Neural crest cell (in vitro differentiated cells): ENCODE data around the gene DSCAM. TPM values are rescaled to one million over a fixed set of nuclear protein-coding genes. Genes with fewer than 3 reads are reported as not detected.
A peak's percentile ranks its signal among the peaks of the same experiment; 100 is the strongest.

ENCODE experiments used
- DNase-seq: peaks from one replicate; pipeline ENCODE4 v3.0.0; 2021; ENCODE audit warnings: low read depth, mixed read lengths, low spot score
- H3K27ac Mint-ChIP-seq: one replicate; pipeline ENCODE4 v1.8.0; 2021; ENCODE audit warnings: mild to moderate bottlenecking, mixed read lengths; ENCODE audit not compliant: unreplicated experiment
- H3K27me3 Mint-ChIP-seq: 2 replicates; pipeline ENCODE4 v1.8.0; 2021; ENCODE audit warnings: low read depth, mild to moderate bottlenecking, mixed read lengths
- H3K36me3 Mint-ChIP-seq: 2 replicates; pipeline ENCODE4 v1.8.0; 2021; ENCODE audit warnings: low read depth, mild to moderate bottlenecking, mixed read lengths
- H3K4me1 Mint-ChIP-seq: 2 replicates; pipeline ENCODE4 v1.8.0; 2021; ENCODE audit warnings: mixed read lengths
- H3K4me3 Mint-ChIP-seq: one replicate; pipeline ENCODE4 v1.8.0; 2021; ENCODE audit warnings: mild to moderate bottlenecking, mixed read lengths
- H3K9me3 Mint-ChIP-seq: 2 replicates; pipeline ENCODE4 v1.8.0; 2021; ENCODE audit warnings: mixed read lengths
- total RNA-seq: library from RNA; stranded (reverse); gene quantifications from 2 replicates; pipeline ENCODE4 v1.2.1, GENCODE V29; 2021
- TF ChIP-seq, protein P1 (sequence below): fragments of 200-600 bp; sonication (generic); conservative IDR thresholded peaks from 2 replicates; pipeline ENCODE4 v1.5.0; 2021; ENCODE audit warnings: antibody characterized with exemption, mild to moderate bottlenecking

Gene DSCAM
- total RNA-seq, 1 donor from 2014 or later = 0.19 TPM

DNA sequence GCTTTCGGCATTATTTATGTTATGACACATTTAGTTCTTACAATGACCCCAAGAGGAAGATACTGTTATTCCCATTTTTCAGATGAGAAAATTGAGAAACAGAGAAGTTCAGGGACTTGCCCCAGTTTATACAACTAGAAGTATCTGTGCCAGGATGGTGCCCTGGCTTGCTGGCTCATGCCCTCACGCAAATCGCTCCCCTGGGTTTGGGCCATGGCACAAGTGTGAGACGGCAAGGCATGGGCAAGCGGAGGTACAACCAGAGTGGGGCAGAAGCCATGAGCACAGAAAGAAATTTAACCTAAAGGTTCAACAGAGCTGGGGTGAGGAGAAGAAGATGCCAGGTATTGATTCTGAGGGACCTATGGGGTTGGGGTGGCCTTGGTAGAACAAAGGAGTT is 469.8 kb downstream of the DSCAM start:
- Mint-ChIP-seq H3K27ac (no peak overlapping the region), H3K4me3 (no peak overlapping the region), H3K27me3 (peaks cover 5% of the 10 kb centered on the region), H3K4me1 (no peaks in the 10 kb centered on the region), H3K36me3 (no peaks in the 10 kb centered on the region), H3K9me3 (peaks cover 2% of the 10 kb centered on the region)
- DNase-seq = no peak
- TF ChIP-seq, protein P1, sequence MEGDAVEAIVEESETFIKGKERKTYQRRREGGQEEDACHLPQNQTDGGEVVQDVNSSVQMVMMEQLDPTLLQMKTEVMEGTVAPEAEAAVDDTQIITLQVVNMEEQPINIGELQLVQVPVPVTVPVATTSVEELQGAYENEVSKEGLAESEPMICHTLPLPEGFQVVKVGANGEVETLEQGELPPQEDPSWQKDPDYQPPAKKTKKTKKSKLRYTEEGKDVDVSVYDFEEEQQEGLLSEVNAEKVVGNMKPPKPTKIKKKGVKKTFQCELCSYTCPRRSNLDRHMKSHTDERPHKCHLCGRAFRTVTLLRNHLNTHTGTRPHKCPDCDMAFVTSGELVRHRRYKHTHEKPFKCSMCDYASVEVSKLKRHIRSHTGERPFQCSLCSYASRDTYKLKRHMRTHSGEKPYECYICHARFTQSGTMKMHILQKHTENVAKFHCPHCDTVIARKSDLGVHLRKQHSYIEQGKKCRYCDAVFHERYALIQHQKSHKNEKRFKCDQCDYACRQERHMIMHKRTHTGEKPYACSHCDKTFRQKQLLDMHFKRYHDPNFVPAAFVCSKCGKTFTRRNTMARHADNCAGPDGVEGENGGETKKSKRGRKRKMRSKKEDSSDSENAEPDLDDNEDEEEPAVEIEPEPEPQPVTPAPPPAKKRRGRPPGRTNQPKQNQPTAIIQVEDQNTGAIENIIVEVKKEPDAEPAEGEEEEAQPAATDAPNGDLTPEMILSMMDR = no peak

DNA sequence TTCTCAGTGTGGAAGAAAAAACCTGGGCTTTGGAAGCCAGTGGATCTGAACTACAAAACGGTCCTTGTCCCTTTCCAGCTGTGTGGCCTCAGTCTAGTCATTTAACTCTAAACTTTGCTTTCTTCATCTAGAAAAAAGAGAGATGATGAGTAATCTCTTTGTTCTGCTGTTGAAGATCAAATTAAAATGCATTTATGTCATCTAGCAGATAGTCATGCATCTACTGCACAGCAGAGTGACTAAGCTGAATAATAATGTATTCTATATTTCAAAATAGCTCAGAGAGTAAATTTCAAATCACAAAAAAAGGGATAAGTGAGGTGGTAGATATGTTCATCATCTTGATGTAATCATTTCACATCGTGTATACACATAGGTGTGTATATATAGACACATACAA is 473.2 kb downstream of the DSCAM start:
- Mint-ChIP-seq H3K27me3 (peaks cover 3% of the 10 kb centered on the region), H3K4me1 (no peaks in the 10 kb centered on the region), H3K36me3 (no peaks in the 10 kb centered on the region), H3K4me3 (no peak overlapping the region), H3K9me3 (peaks cover 2% of the 10 kb centered on the region), H3K27ac (no peak overlapping the region)
- DNase-seq = no peak
- TF ChIP-seq, protein P1 = no peak

DNA sequence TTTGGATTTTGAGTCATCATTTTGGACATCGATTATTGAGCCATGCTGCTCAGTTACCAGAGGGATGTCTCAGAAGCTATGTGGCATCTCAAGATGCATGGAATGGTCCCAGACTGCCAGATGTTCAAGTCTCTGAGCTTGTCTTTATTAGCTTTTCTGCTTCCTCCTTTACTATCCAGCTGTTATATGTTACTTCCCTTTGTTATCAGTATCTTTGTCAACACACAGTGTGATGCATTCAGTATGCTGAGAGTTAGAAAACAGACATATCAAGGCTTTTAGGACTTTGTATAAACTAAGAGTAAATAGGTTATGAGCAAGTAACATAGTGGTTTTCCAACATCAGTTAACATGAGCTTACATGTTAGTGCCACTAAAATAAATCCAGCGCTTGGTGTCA is 474.5 kb downstream of the DSCAM start:
- TF ChIP-seq, protein P1 = no peak
- Mint-ChIP-seq H3K27me3 (peaks cover 3% of the 10 kb centered on the region), H3K36me3 (no peaks in the 10 kb centered on the region), H3K9me3 (peaks cover 6% of the 10 kb centered on the region), H3K27ac (no peak overlapping the region), H3K4me3 (no peak overlapping the region), H3K4me1 (no peaks in the 10 kb centered on the region)
- no peak for DNase-seq

DNA sequence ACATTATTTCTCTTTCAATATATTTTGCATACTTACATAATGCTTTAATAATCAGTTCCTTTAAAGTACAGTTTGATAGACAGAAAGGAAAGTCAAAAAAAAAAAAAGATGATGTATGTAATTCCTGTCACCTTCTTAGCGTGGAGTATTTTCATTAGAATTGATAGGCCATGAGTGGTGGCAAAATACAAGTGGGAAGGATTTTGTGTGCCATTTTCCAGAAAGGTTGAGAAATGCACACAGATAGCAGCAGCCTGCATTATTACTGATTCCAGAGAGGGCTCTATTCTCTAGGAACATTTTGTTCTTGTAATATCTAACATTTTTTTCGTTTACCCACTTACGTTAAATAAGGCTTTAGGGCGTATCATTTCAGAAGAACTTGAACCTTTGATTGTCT is 475.6 kb downstream of the DSCAM start:
- H3K4me1 Mint-ChIP-seq = no peaks in the 10 kb centered on the region
- H3K36me3 Mint-ChIP-seq = no peaks in the 10 kb centered on the region
- no peak for DNase-seq
- no peak overlapping the region for H3K4me3 Mint-ChIP-seq
- TF ChIP-seq, protein P1 = no peak
- H3K9me3 Mint-ChIP-seq = peaks cover 6% of the 10 kb centered on the region
- no peak overlapping the region for H3K27ac Mint-ChIP-seq
- peaks cover 3% of the 10 kb centered on the region for H3K27me3 Mint-ChIP-seq

DNA sequence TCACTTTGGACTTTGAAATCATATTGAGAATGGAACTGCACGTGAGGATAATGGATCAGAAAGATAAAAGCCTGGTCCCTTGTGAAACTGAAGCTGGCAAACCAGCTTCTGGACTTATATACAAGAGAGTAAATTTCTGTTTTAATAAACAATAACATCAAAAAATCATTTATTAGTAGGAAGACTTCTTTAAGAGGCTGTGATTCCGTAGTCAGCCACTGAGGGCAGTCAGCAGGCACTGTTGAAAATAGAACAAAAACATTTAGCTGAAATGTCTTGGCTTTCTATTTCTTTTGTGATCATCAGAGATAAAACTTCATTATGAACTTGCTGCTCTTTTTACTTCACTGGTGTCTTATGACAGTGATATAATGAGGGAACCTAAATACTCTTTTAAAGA is 490.3 kb downstream of the DSCAM start:
- DNase-seq = no peak
- Mint-ChIP-seq H3K27me3 (no peaks in the 10 kb centered on the region), H3K36me3 (no peaks in the 10 kb centered on the region), H3K9me3 (no peaks in the 10 kb centered on the region), H3K4me3 (no peak overlapping the region), H3K4me1 (no peaks in the 10 kb centered on the region), H3K27ac (no peak overlapping the region)
- TF ChIP-seq, protein P1 = peak; percentile 41

DNA sequence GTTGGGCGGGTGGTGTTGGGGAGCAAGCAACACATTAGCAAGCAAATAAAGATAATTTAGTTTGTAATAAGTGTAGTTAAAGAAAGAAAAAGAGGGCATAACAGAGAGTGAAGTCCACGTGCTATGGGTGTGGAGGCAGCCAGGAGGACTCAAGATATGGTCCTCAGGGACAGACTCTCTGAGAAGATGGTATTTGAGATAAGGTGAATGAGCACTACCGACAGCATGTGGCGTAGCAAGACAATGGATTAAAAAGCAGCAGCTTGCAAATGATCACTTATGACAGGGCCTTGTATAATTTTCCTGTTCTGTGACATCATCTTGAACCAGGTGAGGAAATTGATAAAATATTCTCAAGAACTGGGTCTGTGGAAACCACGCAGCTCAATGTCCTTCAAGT is 491.9 kb downstream of the DSCAM start:
- Mint-ChIP-seq H3K36me3 (no peaks in the 10 kb centered on the region), H3K4me3 (no peak overlapping the region), H3K9me3 (peaks cover 3% of the 10 kb centered on the region), H3K27ac (peak overlapping the region; percentile 63), H3K27me3 (no peaks in the 10 kb centered on the region), H3K4me1 (no peaks in the 10 kb centered on the region)
- no peak for DNase-seq
- TF ChIP-seq, protein P1 = no peak
